Stimulated activated CD8-positive, alpha-beta memory T cell treated with anti-CD3 and anti-CD28 coated beads, Interleukin-12 subunit alpha, Interleukin-12 subunit beta, amount 100 ng/mL, for 1 hour (primary cell): Measurements from ENCODE around the gene ANKRD1.
"Not testable (repeated sequence)": the region's sequence is repeated elsewhere in the genome, so short reads cannot be mapped to it uniquely, and the experiment has no call there.

ENCODE experiments used
- DNase-seq: peaks from one replicate; pipeline ENCODE4 v3.0.0-alpha.2; 2020; ENCODE audit warnings: low read depth

ANKRD1 gene

GRCh38 chr10:90920986-90921666, at the start of gene ANKRD1:
TSS of gene ANKRD1 (minus strand) at chr10:90921087. CDS start at chr10:90921027, 60 bp downstream.
- DNase-seq: no peak

- no peak for DNase-seq
Observed at GRCh38 chr10:90969947-90970673, 49.2 kb upstream of the ANKRD1 start.

GRCh38 chr10:90969121-90969534, 48.2 kb upstream of the ANKRD1 start:
- DNase-seq: no peak

- DNase-seq: no peak
Observed at GRCh38 chr10:90968328-90969081, 47.6 kb upstream of the ANKRD1 start.

GRCh38 chr10:90967865-90968264, 47.0 kb upstream of the ANKRD1 start:
- DNase-seq: no peak

- DNase-seq: no peak
Observed at GRCh38 chr10:90966146-90966545, 45.3 kb upstream of the ANKRD1 start.

- no peak for DNase-seq
Observed at GRCh38 chr10:90965720-90966119, 44.8 kb upstream of the ANKRD1 start.

GRCh38 chr10:90964781-90965465, 44.0 kb upstream of the ANKRD1 start:
- no peak for DNase-seq

GRCh38 chr10:90963331-90963730, 42.4 kb upstream of the ANKRD1 start:
- no peak for DNase-seq

GRCh38 chr10:90960355-90960814, 39.5 kb upstream of the ANKRD1 start:
- DNase-seq: no peak

GRCh38 chr10:90959826-90960225, 38.9 kb upstream of the ANKRD1 start:
- DNase-seq: no peak

GRCh38 chr10:90958781-90959180, 37.9 kb upstream of the ANKRD1 start:
- no peak for DNase-seq

GRCh38 chr10:90947030-90947960, 26.4 kb upstream of the ANKRD1 start:
- DNase-seq: no peak

- no peak for DNase-seq
Observed at GRCh38 chr10:90945491-90946070, 24.7 kb upstream of the ANKRD1 start.

GRCh38 chr10:90944749-90945148, 23.9 kb upstream of the ANKRD1 start:
- DNase-seq: no peak

- not testable (repeated sequence) for DNase-seq
Observed at GRCh38 chr10:90942980-90943379, 22.1 kb upstream of the ANKRD1 start.

- DNase-seq: no peak
Observed at GRCh38 chr10:90939648-90940047, 18.8 kb upstream of the ANKRD1 start.

GRCh38 chr10:90939116-90939515, 18.2 kb upstream of the ANKRD1 start:
- no peak for DNase-seq

- no peak for DNase-seq
Observed at GRCh38 chr10:90937645-90938258, 16.9 kb upstream of the ANKRD1 start.

GRCh38 chr10:90936276-90936659, 15.4 kb upstream of the ANKRD1 start:
- no peak for DNase-seq
